ENCODE measurements around the gene ANKRD52. TPM values are rescaled to one million over a fixed set of nuclear protein-coding genes. Genes with fewer than 3 reads are reported as not detected.

Gene ANKRD52
- 10 to 100 TPM; 39.0 to 45.9 TPM for total RNA-seq

- ChIA-PET POLR2A (no interaction called here), CTCF (interaction anchor here (0.6 to 4.9 kb wide), 32 partner anchors 9 to 529 kb away, joined by 3 to 44 read pairs (median 4); partner anchors contain the start of genes COQ10A, CS, ESYT1 and RNF41)
- H3K36me3 Mint-ChIP-seq (ENCODE audit: low read depth): peaks cover 22% of the 10 kb centered on the region
- no peaks in the 10 kb centered on the region for H3K9me3 Mint-ChIP-seq
- H3K4me3 Mint-ChIP-seq: peak within 1 kb of the TSS; percentile 88
- H3K4me1 Mint-ChIP-seq: peaks cover 19% of the 10 kb centered on the region
- H3K27ac Mint-ChIP-seq: peak within 1 kb of the TSS; percentile 88
- peak; percentile 76 for DNase-seq
- no peaks in the 10 kb centered on the region for H3K27me3 Mint-ChIP-seq
These were observed at the start of gene ANKRD52 for GRCh38 chr12:56258068-56258819. Gene ANKRD52, minus strand, starts transcription at chr12:56258384. Its CDS starts 115 bp downstream, at chr12:56258269.

DNA sequence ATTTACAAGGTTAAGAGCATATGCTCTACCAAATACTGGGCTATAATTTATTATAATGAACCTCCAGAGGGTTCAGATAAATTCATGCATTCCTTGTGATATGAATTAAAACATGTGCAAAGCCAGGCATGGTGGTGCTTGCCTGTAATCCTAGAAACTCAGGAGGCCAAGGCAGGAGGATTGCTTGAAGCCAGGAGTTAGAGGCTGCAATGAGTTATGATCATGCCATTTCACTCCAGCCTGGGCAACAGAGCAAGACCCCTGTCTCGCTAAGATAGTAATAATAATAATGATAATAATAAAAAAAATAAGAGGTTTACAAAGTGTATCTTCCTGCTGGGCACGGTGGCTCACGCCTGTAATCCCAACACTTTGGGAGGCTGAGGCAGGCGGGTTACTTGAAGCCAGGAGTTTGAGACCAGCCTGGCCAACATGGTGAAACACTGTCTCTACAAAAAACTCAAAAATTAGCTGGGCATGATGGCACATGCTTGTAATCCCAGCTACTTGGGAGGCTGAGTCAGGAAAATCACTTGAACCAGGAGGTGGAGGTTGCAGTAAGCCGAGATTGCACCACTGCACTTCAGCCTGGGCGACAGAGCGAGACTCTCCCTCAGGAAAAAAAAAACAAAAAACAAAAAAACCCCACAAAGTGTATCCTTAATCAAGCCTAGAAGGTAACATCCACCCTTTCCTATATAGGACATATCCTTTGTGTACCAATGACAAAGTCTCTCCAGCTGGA, 49.2 kb upstream of the ANKRD52 start:
- CTCF ChIA-PET: interaction anchor here (1.2 to 1.5 kb wide), 3 partner anchors 8 to 50 kb away, joined by 3 to 4 read pairs (median 3); partner anchors contain the start of gene CNPY2
- H3K27me3 Mint-ChIP-seq: no peaks in the 10 kb centered on the region
- peaks cover 2% of the 10 kb centered on the region for H3K4me1 Mint-ChIP-seq
- peaks cover 25% of the 10 kb centered on the region for H3K36me3 Mint-ChIP-seq (ENCODE audit: low read depth)
- POLR2A ChIA-PET: no interaction called here
- no peak overlapping the region for H3K27ac Mint-ChIP-seq
- H3K9me3 Mint-ChIP-seq: no peaks in the 10 kb centered on the region
- DNase-seq: no peak
- no peak overlapping the region for H3K4me3 Mint-ChIP-seq

DNA sequence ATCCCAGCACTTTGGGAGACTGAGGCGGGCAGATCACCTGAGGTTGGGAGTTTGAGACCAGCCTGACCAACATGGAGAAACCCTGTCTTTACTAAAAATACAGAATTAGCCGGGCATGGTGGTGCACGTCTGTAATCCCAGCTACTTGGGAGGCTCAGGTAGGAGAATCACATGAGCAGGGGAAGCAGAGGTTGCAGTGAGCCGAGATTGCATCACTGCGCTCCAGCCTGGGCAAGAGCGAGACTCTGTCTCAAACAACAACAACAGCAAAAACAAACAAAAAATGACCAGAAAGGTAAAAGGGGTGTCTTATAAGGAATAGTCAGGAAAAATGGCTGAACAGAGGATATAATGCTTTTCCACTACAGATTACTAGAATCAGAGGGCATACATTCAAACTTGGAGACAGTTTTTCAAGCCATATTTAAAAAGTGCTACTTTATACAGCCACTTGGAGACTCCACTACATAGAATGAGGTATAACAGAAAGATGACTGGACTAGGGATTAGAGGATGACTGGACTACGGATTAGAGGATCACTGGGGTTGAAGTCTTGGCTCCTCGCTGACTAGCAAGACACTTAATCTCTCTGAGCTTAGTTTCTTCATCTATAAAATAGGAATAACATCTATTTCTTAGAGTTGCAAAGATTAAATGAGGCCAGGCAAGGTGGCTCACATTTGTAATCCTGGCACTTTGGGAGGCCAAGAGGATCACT, 46.8 kb upstream of the ANKRD52 start:
- no peak overlapping the region for H3K27ac Mint-ChIP-seq
- H3K36me3 Mint-ChIP-seq (ENCODE audit: low read depth): peaks cover 15% of the 10 kb centered on the region
- DNase-seq: no peak
- no peaks in the 10 kb centered on the region for H3K27me3 Mint-ChIP-seq
- POLR2A ChIA-PET: no interaction called here
- H3K9me3 Mint-ChIP-seq: no peaks in the 10 kb centered on the region
- H3K4me3 Mint-ChIP-seq: no peak overlapping the region
- CTCF ChIA-PET: interaction anchor here (0.6 to 1.7 kb wide), 5 partner anchors 8 to 523 kb away, joined by 3 to 5 read pairs (median 3); partner anchors contain the start of gene SMARCC2
- H3K4me1 Mint-ChIP-seq: peaks cover 19% of the 10 kb centered on the region

- CTCF ChIA-PET: interaction anchor here (1.4 to 1.7 kb wide), 2 partner anchors 9 to 115 kb away, joined by 3 to 5 read pairs; partner anchors contain the start of gene SMARCC2
- H3K27me3 Mint-ChIP-seq: no peaks in the 10 kb centered on the region
- POLR2A ChIA-PET: no interaction called here
These were observed 46.1 kb upstream of the ANKRD52 start for GRCh38 chr12:56304276-56304675.

DNA sequence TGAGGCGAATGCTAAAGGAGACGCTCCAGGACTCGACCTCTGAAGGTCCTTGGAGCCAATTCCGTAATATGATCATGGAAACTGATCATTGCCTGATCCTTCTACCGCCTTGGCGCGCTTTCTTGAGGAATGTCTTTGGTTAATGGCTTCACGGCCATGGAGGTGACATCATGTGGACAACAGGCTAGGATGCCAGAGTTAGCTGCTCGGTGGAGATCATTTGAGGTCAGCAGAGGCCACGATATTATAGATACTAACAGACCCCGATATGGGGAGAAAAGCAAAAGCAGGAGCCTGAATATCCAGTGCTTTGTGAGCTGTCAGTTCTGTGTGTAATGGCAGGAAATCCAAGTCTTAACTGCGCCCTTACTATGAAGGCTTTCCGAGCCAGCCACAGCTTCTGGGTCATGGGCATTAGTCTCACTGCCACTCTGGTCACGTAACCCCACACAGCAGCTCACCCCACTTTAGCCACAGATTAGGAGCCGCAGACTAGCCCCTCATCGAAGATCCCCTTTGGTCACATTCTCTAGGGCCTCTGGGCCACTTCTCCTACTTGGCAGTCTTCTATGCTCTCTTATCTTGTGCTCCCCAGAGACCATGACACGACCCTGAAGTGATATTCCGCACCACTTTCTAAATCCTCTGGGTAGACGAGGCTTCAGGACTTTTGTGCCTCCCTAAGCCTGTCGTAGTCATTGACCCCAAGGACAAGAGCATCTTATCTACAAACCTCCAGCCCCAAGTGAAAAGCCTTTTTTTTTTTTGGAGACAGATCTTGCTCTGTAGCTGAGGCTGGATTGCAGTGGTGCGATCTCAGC, 42.7 kb upstream of the ANKRD52 start:
- Mint-ChIP-seq H3K9me3 (no peaks in the 10 kb centered on the region), H3K36me3 (ENCODE audit: low read depth) (peaks cover 24% of the 10 kb centered on the region), H3K27me3 (no peaks in the 10 kb centered on the region), H3K4me1 (peaks cover 51% of the 10 kb centered on the region), H3K4me3 (peak overlapping the region; percentile 89), H3K27ac (peak overlapping the region; percentile 97)
- ChIA-PET POLR2A (no interaction called here), CTCF (interaction anchor here (0.6 kb wide), 1 partner anchor 45 kb away, joined by 3 read pairs; no protein-coding TSS in a partner anchor)
- no peak for DNase-seq

More at GRCh38 chr12:56304276-56304675, 46.1 kb upstream of the ANKRD52 start:
- no peaks in the 10 kb centered on the region for H3K9me3 Mint-ChIP-seq
- peaks cover 20% of the 10 kb centered on the region for H3K4me1 Mint-ChIP-seq
- H3K36me3 Mint-ChIP-seq (ENCODE audit: low read depth): peaks cover 9% of the 10 kb centered on the region
- DNase-seq: no peak
- H3K4me3 Mint-ChIP-seq: no peak overlapping the region
- no peak overlapping the region for H3K27ac Mint-ChIP-seq

DNA sequence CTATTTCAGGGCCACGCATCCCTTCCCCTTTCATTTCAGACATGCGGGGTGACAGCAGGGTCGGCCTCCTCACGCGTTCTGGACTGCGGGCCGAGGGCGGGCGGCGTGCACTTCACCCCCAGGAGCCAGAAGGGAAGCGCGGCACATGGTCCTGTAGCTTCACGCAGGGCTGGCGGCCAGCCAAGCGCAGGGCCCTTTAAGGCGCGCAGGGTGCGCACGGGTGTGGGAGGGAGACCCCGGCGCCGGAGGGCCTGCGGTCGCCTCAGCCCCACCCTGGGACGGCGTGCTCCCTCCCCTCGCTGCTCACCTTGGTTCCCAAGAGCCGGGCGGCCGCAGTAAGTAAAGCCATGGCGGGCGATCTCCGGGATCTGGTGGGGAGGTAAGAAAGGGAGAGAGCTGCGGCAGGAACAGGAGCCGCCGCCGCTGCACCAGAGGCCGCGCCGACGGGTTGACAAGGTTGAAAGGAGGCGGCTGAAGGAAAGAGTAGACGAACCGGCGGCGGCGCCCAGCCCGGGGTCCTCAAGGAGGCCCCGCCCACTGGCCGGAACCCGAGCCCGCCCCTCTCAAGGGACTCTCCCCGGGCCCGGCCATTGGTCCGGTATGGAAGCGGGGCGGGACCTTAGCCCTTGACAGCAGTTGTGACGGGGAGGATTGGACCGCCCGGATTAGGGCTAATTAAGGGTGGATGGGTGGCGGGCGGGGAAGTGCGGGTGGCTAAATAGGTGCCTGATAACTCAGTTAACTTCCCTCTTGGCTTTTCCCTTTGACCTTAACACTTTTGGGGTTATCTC, 41.9 kb upstream of the ANKRD52 start, which contains the start of gene CS:
Gene CS, minus strand, starts transcription at position 478 of the 791 bp plus-strand sequence. Its CDS starts 129 bp downstream, at position 349.
- peak within 1 kb of the TSS; percentile 97 for H3K27ac Mint-ChIP-seq
- peak; percentile 99 for DNase-seq
- peak within 1 kb of the TSS; percentile 89 for H3K4me3 Mint-ChIP-seq
- peaks cover 51% of the 10 kb centered on the region for H3K4me1 Mint-ChIP-seq
- no peaks in the 10 kb centered on the region for H3K9me3 Mint-ChIP-seq
- POLR2A ChIA-PET: no interaction called here
- CTCF ChIA-PET: interaction anchor here (0.6 to 1.9 kb wide), 4 partner anchors 11 to 110 kb away, joined by 3 to 5 read pairs (median 4); partner anchors contain the start of gene ANKRD52
- peaks cover 24% of the 10 kb centered on the region for H3K36me3 Mint-ChIP-seq (ENCODE audit: low read depth)
- H3K27me3 Mint-ChIP-seq: no peaks in the 10 kb centered on the region

- peaks cover 53% of the 10 kb centered on the region for H3K4me1 Mint-ChIP-seq
- CTCF ChIA-PET: interaction anchor here (1.0 to 2.3 kb wide), 7 partner anchors 12 to 109 kb away, joined by 3 to 8 read pairs (median 5); partner anchors contain the start of genes ANKRD52, CNPY2 and RNF41
- H3K36me3 Mint-ChIP-seq (ENCODE audit: low read depth): peaks cover 22% of the 10 kb centered on the region
- peak; percentile 47 for DNase-seq
- no peaks in the 10 kb centered on the region for H3K27me3 Mint-ChIP-seq
- no peaks in the 10 kb centered on the region for H3K9me3 Mint-ChIP-seq
- H3K27ac Mint-ChIP-seq: peak overlapping the region; percentile 97
- POLR2A ChIA-PET: no interaction called here
- peak overlapping the region; percentile 89 for H3K4me3 Mint-ChIP-seq
These were observed 41.2 kb upstream of the ANKRD52 start for GRCh38 chr12:56299308-56299852.

- peak overlapping the region; percentile 89 for H3K4me3 Mint-ChIP-seq
- ChIA-PET POLR2A (interaction anchor here (0.6 kb wide), 1 partner anchor 14 kb away, joined by 3 read pairs; no protein-coding TSS in a partner anchor), CTCF (interaction anchor here (0.7 to 2.3 kb wide), 9 partner anchors 10 to 134 kb away, joined by 3 to 8 read pairs (median 5); partner anchors contain the start of genes CNPY2 and RNF41)
- H3K4me1 Mint-ChIP-seq: peaks cover 57% of the 10 kb centered on the region
- no peaks in the 10 kb centered on the region for H3K27me3 Mint-ChIP-seq
- H3K9me3 Mint-ChIP-seq: no peaks in the 10 kb centered on the region
- H3K27ac Mint-ChIP-seq: peak overlapping the region; percentile 97
- H3K36me3 Mint-ChIP-seq (ENCODE audit: low read depth): peaks cover 22% of the 10 kb centered on the region
- no peak for DNase-seq
These were observed 40.6 kb upstream of the ANKRD52 start for GRCh38 chr12:56298828-56299227.

DNA sequence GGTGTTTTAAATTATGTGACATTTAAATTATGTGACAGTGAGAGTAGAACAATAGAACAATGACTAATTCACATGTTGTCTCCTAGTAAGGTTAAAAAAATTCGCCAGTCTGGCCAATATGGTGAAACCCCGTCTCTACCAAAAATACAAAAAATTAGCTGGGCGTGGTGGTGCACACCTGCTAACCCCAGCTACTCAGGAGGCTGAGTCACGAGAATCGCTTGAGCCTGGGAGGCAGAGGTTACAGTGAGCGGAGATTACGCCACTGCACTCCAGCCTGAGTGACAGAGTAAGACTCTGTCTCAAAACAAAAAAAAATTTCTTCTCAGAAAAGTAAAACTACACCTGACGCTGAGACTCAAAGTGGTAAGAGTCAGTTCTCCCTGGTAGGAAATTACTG, 39.2 kb upstream of the ANKRD52 start:
- H3K4me1 Mint-ChIP-seq: peaks cover 60% of the 10 kb centered on the region
- CTCF ChIA-PET: interaction anchor here (1.5 to 2.3 kb wide), 4 partner anchors 8 to 77 kb away, joined by 3 to 8 read pairs (median 4); partner anchors contain the start of gene CNPY2
- POLR2A ChIA-PET: no interaction called here
- H3K36me3 Mint-ChIP-seq (ENCODE audit: low read depth): peaks cover 24% of the 10 kb centered on the region
- no peak for DNase-seq
- H3K9me3 Mint-ChIP-seq: no peaks in the 10 kb centered on the region
- no peaks in the 10 kb centered on the region for H3K27me3 Mint-ChIP-seq
- peak overlapping the region; percentile 11 for H3K27ac Mint-ChIP-seq
- H3K4me3 Mint-ChIP-seq: no peak overlapping the region

DNA sequence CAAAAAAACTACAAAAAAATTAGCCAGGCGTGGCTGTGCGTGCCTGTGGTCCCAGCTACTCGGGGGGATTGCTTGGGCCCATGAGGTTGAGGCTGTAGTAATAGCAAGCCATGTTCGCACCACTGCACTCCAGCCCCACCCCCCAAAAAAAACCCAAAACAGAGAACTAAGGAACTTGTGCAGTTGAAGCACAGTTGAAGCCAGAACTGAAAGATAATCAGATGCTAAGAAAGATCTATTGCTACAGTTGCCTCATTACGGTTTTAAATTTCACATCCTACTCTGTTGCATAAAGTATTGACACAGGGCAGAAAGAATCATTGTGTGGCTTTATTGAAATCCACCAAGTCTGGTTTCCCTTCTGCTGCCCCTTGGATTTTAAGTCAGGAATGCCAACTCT, 38.1 kb upstream of the ANKRD52 start:
- CTCF ChIA-PET: interaction anchor here (0.6 to 1.8 kb wide), 4 partner anchors 14 to 78 kb away, joined by 3 to 5 read pairs (median 3); partner anchors contain the start of gene ANKRD52
- Mint-ChIP-seq H3K4me1 (peaks cover 60% of the 10 kb centered on the region), H3K9me3 (no peaks in the 10 kb centered on the region), H3K4me3 (no peak overlapping the region), H3K36me3 (ENCODE audit: low read depth) (peaks cover 28% of the 10 kb centered on the region), H3K27ac (peak overlapping the region; percentile 76), H3K27me3 (no peaks in the 10 kb centered on the region)
- POLR2A ChIA-PET: no interaction called here
- DNase-seq: no peak

DNA sequence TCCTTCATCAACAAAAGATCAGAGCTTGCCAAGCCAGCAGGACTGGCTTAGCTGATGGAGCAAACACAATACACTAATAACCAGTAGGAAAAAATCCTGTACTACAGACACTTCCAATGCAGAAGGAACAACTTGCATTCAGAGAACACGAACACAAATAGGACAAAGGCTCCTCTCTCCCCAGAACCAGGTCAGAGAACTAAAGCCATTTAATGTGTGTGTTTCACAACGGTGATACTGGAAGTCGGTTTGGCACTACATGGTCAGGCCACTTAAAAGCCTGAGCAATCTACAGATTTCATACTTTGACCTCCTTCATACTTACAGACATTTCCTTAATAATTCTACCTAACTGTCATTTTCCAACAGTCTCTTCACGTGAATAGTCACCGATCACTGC, 35.6 kb upstream of the ANKRD52 start:
- Mint-ChIP-seq H3K36me3 (ENCODE audit: low read depth) (peaks cover 41% of the 10 kb centered on the region), H3K27ac (no peak overlapping the region), H3K4me3 (no peak overlapping the region), H3K9me3 (no peaks in the 10 kb centered on the region), H3K4me1 (peaks cover 65% of the 10 kb centered on the region), H3K27me3 (no peaks in the 10 kb centered on the region)
- POLR2A ChIA-PET: no interaction called here
- CTCF ChIA-PET: interaction anchor here (1.3 kb wide), 1 partner anchor 34 kb away, joined by 3 read pairs; no protein-coding TSS in a partner anchor
- DNase-seq: no peak
